H9 (cell line): ENCODE data around the gene SYNPO2. TPM values are rescaled to one million over a fixed set of nuclear protein-coding genes. Genes with fewer than 3 reads are reported as not detected.

Source experiments
- DNase-seq: peaks from one replicate; pipeline ENCODE4 v3.0.0-alpha.2; 2017
- H2AFZ ChIP-seq: one replicate; pipeline ENCODE4 v1.6.1; 2013; ENCODE audit warnings: mild to moderate bottlenecking, low read length, control low read depth, moderate library complexity
- H2AK5ac ChIP-seq: 2 replicates; pipeline ENCODE4 v1.6.1; 2013; ENCODE audit warnings: low read length, control low read depth, mixed read lengths; ENCODE audit not compliant: insufficient read length
- H2BK120ac ChIP-seq: one replicate; pipeline ENCODE4 v1.6.1; 2013; ENCODE audit warnings: low read depth, mild to moderate bottlenecking, low read length, control low read depth, inconsistent platforms; ENCODE audit not compliant: poor library complexity, severe bottlenecking
- H2BK12ac ChIP-seq: 2 replicates; pipeline ENCODE4 v1.6.1; 2013; ENCODE audit warnings: low read length, control low read depth, mixed read lengths, low read depth; ENCODE audit not compliant: insufficient read length
- H2BK15ac ChIP-seq: 2 replicates; pipeline ENCODE4 v1.6.1; 2013; ENCODE audit warnings: low read depth, low read length, control low read depth
- H2BK20ac ChIP-seq: one replicate; pipeline ENCODE4 v1.6.1; 2013; ENCODE audit warnings: low read depth, mild to moderate bottlenecking, low read length, control low read depth, inconsistent platforms; ENCODE audit not compliant: poor library complexity, severe bottlenecking
- H2BK5ac ChIP-seq: 2 replicates; pipeline ENCODE4 v1.6.1; 2013; ENCODE audit warnings: low read length, control low read depth, mixed read lengths; ENCODE audit not compliant: insufficient read length
- H3K14ac ChIP-seq: 2 replicates; pipeline ENCODE4 v1.6.1; 2013; ENCODE audit warnings: low read length, control low read depth; ENCODE audit not compliant: insufficient read depth
- H3K18ac ChIP-seq: 2 replicates; pipeline ENCODE4 v1.6.1; 2013; ENCODE audit warnings: low read depth, mild to moderate bottlenecking, mixed read lengths, low read length, control low read depth; ENCODE audit not compliant: insufficient read length
- H3K23ac ChIP-seq: 2 replicates; pipeline ENCODE4 v1.6.1; 2013; ENCODE audit warnings: low read length, control low read depth, mixed read lengths, low read depth; ENCODE audit not compliant: insufficient read length
- H3K23me2 ChIP-seq: 2 replicates; pipeline ENCODE4 v1.6.1; 2013; ENCODE audit warnings: low read depth, mild to moderate bottlenecking, mixed read lengths, low read length, control low read depth; ENCODE audit not compliant: insufficient read length, poor library complexity, severe bottlenecking
- H3K27ac ChIP-seq: 2 replicates; pipeline ENCODE4 v1.5.1; 2013; ENCODE audit warnings: low read length, control low read depth, mixed read lengths, low read depth; ENCODE audit not compliant: insufficient read length
- H3K27me3 ChIP-seq: 2 replicates; pipeline ENCODE4 v1.6.1; 2013; ENCODE audit warnings: low read length, control low read depth, inconsistent platforms; ENCODE audit not compliant: insufficient read depth
- H3K4ac ChIP-seq: 2 replicates; pipeline ENCODE4 v1.6.1; 2013; ENCODE audit warnings: low read depth, mild to moderate bottlenecking, control low read depth, inconsistent platforms, low read length, moderate library complexity
- H3K4me1 ChIP-seq: 2 replicates; pipeline ENCODE4 v1.6.1; 2013; ENCODE audit warnings: low read length, control low read depth, inconsistent platforms; ENCODE audit not compliant: insufficient read depth
- H3K4me2 ChIP-seq: 2 replicates; pipeline ENCODE4 v1.6.1; 2013; ENCODE audit warnings: low read length, control low read depth, mixed read lengths; ENCODE audit not compliant: insufficient read length, insufficient read depth
- H3K56ac ChIP-seq: 2 replicates; pipeline ENCODE4 v1.6.1; 2013; ENCODE audit warnings: low read depth, mild to moderate bottlenecking, mixed read lengths, low read length, control low read depth; ENCODE audit not compliant: insufficient read length
- H3K79me1 ChIP-seq: 2 replicates; pipeline ENCODE4 v1.6.1; 2013; ENCODE audit warnings: low read depth, mild to moderate bottlenecking, moderate library complexity, low read length, control low read depth, inconsistent platforms; ENCODE audit not compliant: insufficient read depth, poor library complexity, severe bottlenecking
- H3K79me2 ChIP-seq: 2 replicates; pipeline ENCODE4 v1.6.1; 2013; ENCODE audit warnings: low read length, control low read depth, inconsistent platforms; ENCODE audit not compliant: insufficient read depth
- H3K9ac ChIP-seq: 2 replicates; pipeline ENCODE4 v1.6.1; 2013; ENCODE audit warnings: low read length, control low read depth, mixed read lengths; ENCODE audit not compliant: insufficient read length; ENCODE audit errors: extremely low read depth
- H3K9me3 ChIP-seq: one replicate; pipeline ENCODE4 v1.6.1; 2013; ENCODE audit warnings: low read depth, low read length, inconsistent platforms; ENCODE audit not compliant: control insufficient read depth
- H3T11ph ChIP-seq: one replicate; pipeline ENCODE4 v1.6.1; 2013; ENCODE audit warnings: mild to moderate bottlenecking, low read length, control low read depth, inconsistent platforms
- H4K20me1 ChIP-seq: one replicate; pipeline ENCODE4 v1.6.1; 2013; ENCODE audit not compliant: control insufficient read depth, insufficient read length, insufficient read depth
- H4K5ac ChIP-seq: 2 replicates; pipeline ENCODE4 v1.6.1; 2013; ENCODE audit warnings: low read depth, mild to moderate bottlenecking, mixed read lengths, low read length, control low read depth; ENCODE audit not compliant: insufficient read length
- H4K8ac ChIP-seq: replicated peaks from 2 replicates; pipeline ENCODE4 v1.6.1; 2013; ENCODE audit warnings: low read length, control low read depth, mixed read lengths, low read depth; ENCODE audit not compliant: insufficient read length
- H4K91ac ChIP-seq: 2 replicates; pipeline ENCODE4 v1.6.1; 2013; ENCODE audit warnings: low read depth, mild to moderate bottlenecking, moderate library complexity, mixed read lengths, low read length, control low read depth; ENCODE audit not compliant: insufficient read length
- H3K27ac Mint-ChIP-seq, 3 experiments: 2 replicates in 2 of 3; 3 replicates in 1 of 3; pipeline ENCODE4 v1.8.0; 2020 to 2021; ENCODE audit warnings: mixed read lengths in 3 of 3, mild to moderate bottlenecking in 1 of 3, moderate library complexity in 1 of 3
- H3K27me3 Mint-ChIP-seq: 2 replicates; pipeline ENCODE4 v1.8.0; 2021; ENCODE audit warnings: low read depth, mild to moderate bottlenecking, moderate library complexity, mixed read lengths
- H3K36me3 Mint-ChIP-seq, 3 experiments: 2 replicates in 2 of 3; 3 replicates in 1 of 3; pipeline ENCODE4 v1.8.0; 2020 to 2021; ENCODE audit warnings: low read depth in 3 of 3, mixed read lengths in 3 of 3; ENCODE audit not compliant: insufficient read depth in 1 of 3
- H3K4me1 Mint-ChIP-seq, 2 experiments: 2 replicates each; pipeline ENCODE4 v1.8.0; 2020; ENCODE audit warnings: mixed read lengths in 2 of 2
- H3K4me3 Mint-ChIP-seq, 2 experiments: 2 replicates in 1 of 2; 3 replicates in 1 of 2; pipeline ENCODE4 v1.8.0; 2020 to 2021; ENCODE audit warnings: mild to moderate bottlenecking in 2 of 2, mixed read lengths in 2 of 2, moderate library complexity in 1 of 2
- H3K9me3 Mint-ChIP-seq, 2 experiments: 2 replicates in 1 of 2; 3 replicates in 1 of 2; pipeline ENCODE4 v1.8.0; 2020; ENCODE audit warnings: mild to moderate bottlenecking in 2 of 2, mixed read lengths in 2 of 2, moderate library complexity in 1 of 2
- WGBS: extraction: QIAGEN DNeasy Blood & Tissue Kit; methylation state at CpG from one replicate; pipeline ENCODE4 v1.1.7; 2013; ENCODE audit warnings: missing lambda C conversion rate, low lambda C conversion rate, mixed read lengths; ENCODE audit not compliant: insufficient read length; ENCODE audit errors: extremely low coverage; 5-methylcytosine and 5-hydroxymethylcytosine counted together
- total RNA-seq: library from RNA; stranded (reverse); gene quantifications from 2 replicates; pipeline ENCODE4 v1.2.1, GENCODE V29; 2021
- TF ChIP-seq, protein P1 (sequence below): fragments of 200-600 bp; sonication (generic); conservative IDR thresholded peaks from 3 replicates; pipeline ENCODE4 v1.8.0; 2021; ENCODE audit warnings: antibody characterized with exemption, mild to moderate bottlenecking

SYNPO2 gene
- total RNA-seq, 1 experiment from 2014 or later = 1.1 TPM

DNA sequence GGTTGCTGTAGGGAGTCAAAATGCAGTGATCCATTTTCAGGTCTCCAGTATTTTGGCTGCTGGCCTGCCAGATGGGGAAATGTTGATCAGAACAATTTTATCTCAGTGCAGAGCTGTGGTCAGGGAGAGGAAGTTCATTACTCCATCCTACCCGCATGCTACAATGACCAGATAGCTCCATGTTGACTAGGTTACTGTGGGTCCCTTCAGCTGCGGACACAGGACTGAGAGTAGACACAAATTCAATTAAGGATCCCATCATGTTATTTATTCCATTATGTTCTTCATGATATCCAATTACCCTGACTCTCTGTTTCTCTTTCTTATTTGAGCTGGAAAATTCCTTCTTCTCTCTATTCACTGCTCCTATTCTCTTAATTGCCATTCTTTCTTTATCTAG is 16.3 kb downstream of the SYNPO2 start:
- H3K9me3 ChIP-seq = no peaks in the 10 kb centered on the region
- H3K27ac Mint-ChIP-seq = no peak overlapping the region
- no peak overlapping the region for H2AFZ ChIP-seq
- H2BK15ac ChIP-seq = no peak overlapping the region
- no peak overlapping the region for H3K4me3 Mint-ChIP-seq
- no peaks in the 10 kb centered on the region for H3K9me3 Mint-ChIP-seq
- H3K27me3 Mint-ChIP-seq = no peaks in the 10 kb centered on the region
- no peak overlapping the region for H3K4me2 ChIP-seq
- no peaks in the 10 kb centered on the region for H4K20me1 ChIP-seq
- no peaks in the 10 kb centered on the region for H3K27me3 ChIP-seq
- no CpG with 5 or more reads among the region's 2 CpGs for WGBS
- no peaks in the 10 kb centered on the region for H3K79me2 ChIP-seq
- H3K4me1 ChIP-seq = no peaks in the 10 kb centered on the region
- H3K14ac ChIP-seq = no peak overlapping the region
- DNase-seq = no peak
- H3K18ac ChIP-seq = no peak overlapping the region
- TF ChIP-seq, protein P1, sequence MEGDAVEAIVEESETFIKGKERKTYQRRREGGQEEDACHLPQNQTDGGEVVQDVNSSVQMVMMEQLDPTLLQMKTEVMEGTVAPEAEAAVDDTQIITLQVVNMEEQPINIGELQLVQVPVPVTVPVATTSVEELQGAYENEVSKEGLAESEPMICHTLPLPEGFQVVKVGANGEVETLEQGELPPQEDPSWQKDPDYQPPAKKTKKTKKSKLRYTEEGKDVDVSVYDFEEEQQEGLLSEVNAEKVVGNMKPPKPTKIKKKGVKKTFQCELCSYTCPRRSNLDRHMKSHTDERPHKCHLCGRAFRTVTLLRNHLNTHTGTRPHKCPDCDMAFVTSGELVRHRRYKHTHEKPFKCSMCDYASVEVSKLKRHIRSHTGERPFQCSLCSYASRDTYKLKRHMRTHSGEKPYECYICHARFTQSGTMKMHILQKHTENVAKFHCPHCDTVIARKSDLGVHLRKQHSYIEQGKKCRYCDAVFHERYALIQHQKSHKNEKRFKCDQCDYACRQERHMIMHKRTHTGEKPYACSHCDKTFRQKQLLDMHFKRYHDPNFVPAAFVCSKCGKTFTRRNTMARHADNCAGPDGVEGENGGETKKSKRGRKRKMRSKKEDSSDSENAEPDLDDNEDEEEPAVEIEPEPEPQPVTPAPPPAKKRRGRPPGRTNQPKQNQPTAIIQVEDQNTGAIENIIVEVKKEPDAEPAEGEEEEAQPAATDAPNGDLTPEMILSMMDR = no peak
- H2BK120ac ChIP-seq = no peak overlapping the region
- H3K23ac ChIP-seq = no peak overlapping the region
- no peak overlapping the region for H3T11ph ChIP-seq
- H4K5ac ChIP-seq = no peak overlapping the region
- no peak overlapping the region for H3K56ac ChIP-seq
- no peak overlapping the region for H2AK5ac ChIP-seq
- no peaks in the 10 kb centered on the region for H3K79me1 ChIP-seq
- no peak overlapping the region for H3K4ac ChIP-seq
- no peak overlapping the region for H3K27ac ChIP-seq
- no peak overlapping the region for H4K91ac ChIP-seq
- H3K36me3 Mint-ChIP-seq = no peaks in the 10 kb centered on the region
- H2BK5ac ChIP-seq = no peak overlapping the region
- no peak overlapping the region for H2BK20ac ChIP-seq
- no peak overlapping the region for H2BK12ac ChIP-seq
- no peaks in the 10 kb centered on the region for H3K23me2 ChIP-seq
- H3K9ac ChIP-seq = no peak overlapping the region
- H3K4me1 Mint-ChIP-seq = no peaks in the 10 kb centered on the region
- H4K8ac ChIP-seq = no peak overlapping the region
